ENCODE measurements around the gene PSPH. TPM values are rescaled to one million over a fixed set of nuclear protein-coding genes. Genes with fewer than 3 reads are reported as not detected.
A peak's percentile ranks its signal among the peaks of the same experiment; 100 is the strongest.
"Not testable (repeated sequence)": the region's sequence is repeated elsewhere in the genome, so short reads cannot be mapped to it uniquely, and the experiment has no call there.

The PSPH gene
- polyA plus RNA-seq, result 5.6 TPM

- Mint-ChIP-seq H3K9me3 (no peaks in the 10 kb centered on the region), H3K36me3 (no peaks in the 10 kb centered on the region), H3K27ac (peak within 1 kb of the TSS; percentile 64 to 95 (median 94)), H3K27me3 (no peaks in the 10 kb centered on the region), H3K4me1 (peaks cover 20 to 27% (median 20%) of the 10 kb centered on the region in 3 donors), H3K4me3 (peak within 1 kb of the TSS; percentile 88 to 97 (median 96))
These were observed at the start of gene PSPH, which contains the start of gene CCT6A for GRCh38 chr7:56051339-56052191. Gene PSPH (minus strand): TSS chr7:56051444. CDS start chr7:56021212, 30,232 bp downstream. Gene CCT6A (plus strand): TSS chr7:56051765. CDS start chr7:56051849, 84 bp downstream.

- Mint-ChIP-seq H3K4me3 (no peak overlapping the region), H3K27me3 (no peaks in the 10 kb centered on the region), H3K4me1 (peaks cover 0 to 2% (median 2%) of the 10 kb centered on the region in 3 donors), H3K9me3 (no peaks in the 10 kb centered on the region), H3K36me3 (peaks cover 3% of the 10 kb centered on the region), H3K27ac (no peak overlapping the region)
These were observed 48.4 kb upstream of the PSPH start for GRCh38 chr7:56099653-56100052.

- not testable (repeated sequence) for H3K4me3 Mint-ChIP-seq, H3K36me3 Mint-ChIP-seq, H3K4me1 Mint-ChIP-seq, H3K27ac Mint-ChIP-seq, H3K27me3 Mint-ChIP-seq, H3K9me3 Mint-ChIP-seq
These were observed 47.2 kb upstream of the PSPH start for GRCh38 chr7:56098187-56099008.

- H3K4me1 Mint-ChIP-seq, result peaks cover 0 to 2% (median 0%) of the 10 kb centered on the region in 3 donors
- no peak overlapping the region for H3K27ac Mint-ChIP-seq
- H3K36me3 Mint-ChIP-seq, result peaks cover 3% of the 10 kb centered on the region
- no peaks in the 10 kb centered on the region for H3K9me3 Mint-ChIP-seq
- no peaks in the 10 kb centered on the region for H3K27me3 Mint-ChIP-seq
- H3K4me3 Mint-ChIP-seq, result no peak overlapping the region
These were observed 46.5 kb upstream of the PSPH start for GRCh38 chr7:56097700-56098099.

GRCh38 chr7:56092789-56093531, 41.7 kb upstream of the PSPH start, which contains the start of gene PHKG1:
Gene PHKG1 (minus strand): TSS chr7:56092952. CDS start chr7:56088941, 4,011 bp downstream.
- H3K4me3 Mint-ChIP-seq, result no peak within 1 kb of the TSS
- H3K9me3 Mint-ChIP-seq, result no peaks in the 10 kb centered on the region
- peak within 1 kb of the TSS in 1 of 3 donors; percentile 77 for H3K27ac Mint-ChIP-seq
- H3K27me3 Mint-ChIP-seq, result no peaks in the 10 kb centered on the region
- H3K36me3 Mint-ChIP-seq, result peaks cover 5% of the 10 kb centered on the region
- peaks cover 0 to 2% (median 0%) of the 10 kb centered on the region in 3 donors for H3K4me1 Mint-ChIP-seq

- H3K27ac Mint-ChIP-seq, result peak overlapping the region in 1 of 3 donors; percentile 77
- H3K4me1 Mint-ChIP-seq, H3K27me3 Mint-ChIP-seq, H3K4me3 Mint-ChIP-seq, H3K36me3 Mint-ChIP-seq, H3K9me3 Mint-ChIP-seq: not testable (repeated sequence)
These were observed 41.1 kb upstream of the PSPH start for GRCh38 chr7:56092388-56092787.

GRCh38 chr7:56091591-56091990, 40.3 kb upstream of the PSPH start:
- H3K4me1 Mint-ChIP-seq, result peaks cover 0 to 2% (median 0%) of the 10 kb centered on the region in 3 donors
- H3K27ac Mint-ChIP-seq, result peak overlapping the region in 1 of 3 donors; percentile 77
- peaks cover 5% of the 10 kb centered on the region for H3K36me3 Mint-ChIP-seq

GRCh38 chr7:56087445-56087844, 36.2 kb upstream of the PSPH start:
- H3K27me3 Mint-ChIP-seq, result no peaks in the 10 kb centered on the region
- H3K4me3 Mint-ChIP-seq, result no peak overlapping the region
- peaks cover 3% of the 10 kb centered on the region for H3K36me3 Mint-ChIP-seq
- no peaks in the 10 kb centered on the region for H3K9me3 Mint-ChIP-seq
- H3K27ac Mint-ChIP-seq, result no peak overlapping the region
- no peaks in the 10 kb centered on the region for H3K4me1 Mint-ChIP-seq

More at GRCh38 chr7:56091591-56091990, 40.3 kb upstream of the PSPH start:
- H3K27me3 Mint-ChIP-seq, result no peaks in the 10 kb centered on the region
- no peaks in the 10 kb centered on the region for H3K9me3 Mint-ChIP-seq
- no peak overlapping the region for H3K4me3 Mint-ChIP-seq

GRCh38 chr7:56086761-56087160, 35.5 kb upstream of the PSPH start:
- Mint-ChIP-seq H3K27ac (no peak overlapping the region), H3K4me3 (no peak overlapping the region), H3K36me3 (peaks cover 3% of the 10 kb centered on the region), H3K27me3 (no peaks in the 10 kb centered on the region), H3K9me3 (no peaks in the 10 kb centered on the region), H3K4me1 (no peaks in the 10 kb centered on the region)

GRCh38 chr7:56083150-56083785, 32.0 kb upstream of the PSPH start:
- no peaks in the 10 kb centered on the region for H3K4me1 Mint-ChIP-seq
- H3K27me3 Mint-ChIP-seq, result no peaks in the 10 kb centered on the region
- no peaks in the 10 kb centered on the region for H3K9me3 Mint-ChIP-seq
- peaks cover 1% of the 10 kb centered on the region for H3K36me3 Mint-ChIP-seq
- no peak overlapping the region for H3K27ac Mint-ChIP-seq
- no peak overlapping the region for H3K4me3 Mint-ChIP-seq

GRCh38 chr7:56081626-56082340, 30.5 kb upstream of the PSPH start:
- no peaks in the 10 kb centered on the region for H3K27me3 Mint-ChIP-seq
- H3K9me3 Mint-ChIP-seq, result no peaks in the 10 kb centered on the region
- H3K36me3 Mint-ChIP-seq, result peaks cover 1% of the 10 kb centered on the region
- no peak overlapping the region for H3K27ac Mint-ChIP-seq
- no peak overlapping the region for H3K4me3 Mint-ChIP-seq
- H3K4me1 Mint-ChIP-seq, result no peaks in the 10 kb centered on the region

GRCh38 chr7:56080726-56081435, 29.6 kb upstream of the PSPH start:
- not testable (repeated sequence) for H3K27me3 Mint-ChIP-seq, H3K4me3 Mint-ChIP-seq, H3K4me1 Mint-ChIP-seq, H3K27ac Mint-ChIP-seq, H3K9me3 Mint-ChIP-seq, H3K36me3 Mint-ChIP-seq

- no peak overlapping the region for H3K4me3 Mint-ChIP-seq
- peaks cover 1% of the 10 kb centered on the region for H3K36me3 Mint-ChIP-seq
- H3K27me3 Mint-ChIP-seq, result no peaks in the 10 kb centered on the region
- H3K9me3 Mint-ChIP-seq, result no peaks in the 10 kb centered on the region
- no peaks in the 10 kb centered on the region for H3K4me1 Mint-ChIP-seq
- H3K27ac Mint-ChIP-seq, result no peak overlapping the region
These were observed 28.4 kb upstream of the PSPH start for GRCh38 chr7:56079450-56080185.
